H1 (cell line): ENCODE measurements around the gene PRR30. TPM values are rescaled to one million over a fixed set of nuclear protein-coding genes. Genes with fewer than 3 reads are reported as not detected.

Experiments used
- CTCF ChIA-PET: fragments of 300-600 bp; sonication (Branson Sonifier 250); formaldehyde crosslinking; loops from one replicate; lab custom pipeline; 2021; ENCODE audit not compliant: partially characterized antibody; lab: Charles Lee
- POLR2A ChIA-PET: fragments of 300-600 bp; sonication (Branson Sonifier 250); formaldehyde crosslinking; loops from one replicate; lab custom pipeline; 2021; ENCODE audit warnings: inconsistent platforms; ENCODE audit not compliant: partially characterized antibody; lab: Charles Lee
- DNase-seq, 2 experiments: peaks; one replicate each; pipeline versions ENCODE4 v3.0.0 to v3.0.0-alpha.2; 2010 to 2022; ENCODE audit warnings: low spot score in 2 of 2, low read depth in 1 of 2, mixed read lengths in 1 of 2
- FAIRE-seq: peaks from 2 replicates; lab custom pipeline; 2011; peaks lifted over from hg19 to GRCh38; lab: Jason Lieb, UNC
- H2AFZ ChIP-seq: 2 replicates; pipeline ENCODE4 v1.8.1; 2012; ENCODE audit warnings: low read length, inconsistent platforms
- H2AK5ac ChIP-seq: 2 replicates; pipeline ENCODE4 v1.6.1; 2013; ENCODE audit warnings: low read depth, low read length
- H2BK120ac ChIP-seq: replicated peaks from 2 replicates; pipeline ENCODE3; 2013; ENCODE audit warnings: low read depth, low read length, inconsistent platforms
- H2BK12ac ChIP-seq: 2 replicates; pipeline ENCODE4 v1.6.1; 2013; ENCODE audit warnings: low read depth, low read length
- H2BK15ac ChIP-seq: 2 replicates; pipeline ENCODE4 v1.6.1; 2013; ENCODE audit warnings: low read length
- H2BK20ac ChIP-seq: 2 replicates; pipeline ENCODE4 v1.6.1; 2013; ENCODE audit warnings: low read length
- H2BK5ac ChIP-seq: 2 replicates; pipeline ENCODE4 v1.6.1; 2013; ENCODE audit warnings: low read depth, low read length
- H3K14ac ChIP-seq: 2 replicates; pipeline ENCODE4 v1.6.1; 2013; ENCODE audit warnings: inconsistent platforms; ENCODE audit not compliant: insufficient read length
- H3K18ac ChIP-seq: 2 replicates; pipeline ENCODE4 v1.6.1; 2013; ENCODE audit warnings: low read length; ENCODE audit errors: extremely low read depth
- H3K23ac ChIP-seq: 2 replicates; pipeline ENCODE4 v1.6.1; 2013; ENCODE audit warnings: inconsistent platforms; ENCODE audit not compliant: insufficient read length
- H3K23me2 ChIP-seq: 2 replicates; pipeline ENCODE4 v1.6.1; 2013; ENCODE audit warnings: low read depth, low read length
- H3K27ac ChIP-seq: 2 replicates; pipeline ENCODE4 v1.6.1; 2011; ENCODE audit warnings: low read depth, low read length, inconsistent platforms
- H3K27me3 ChIP-seq, 4 experiments: replicated peaks in 1 of 4; 1 replicate in 1 of 4; 2 replicates in 3 of 4; pipeline versions ENCODE4 v1.6.1 to v1.8.1; 2011 to 2013; ENCODE audit warnings: low read length in 3 of 4, mild to moderate bottlenecking in 3 of 4, inconsistent platforms in 2 of 4, mixed read lengths in 2 of 4, moderate library complexity in 1 of 4; ENCODE audit not compliant: control insufficient read depth in 3 of 4, insufficient read depth in 3 of 4; ENCODE audit errors: extremely low read depth in 1 of 4
- H3K36me3 ChIP-seq, 4 experiments: 2 replicates each; pipeline versions ENCODE4 v1.6.1 to v1.8.1; 2011 to 2013; ENCODE audit warnings: mild to moderate bottlenecking in 4 of 4, low read length in 3 of 4, moderate library complexity in 2 of 4, control low read depth in 1 of 4, inconsistent platforms in 1 of 4; ENCODE audit not compliant: insufficient read depth in 4 of 4, control insufficient read depth in 2 of 4
- H3K4ac ChIP-seq: replicated peaks from 2 replicates; pipeline ENCODE3; 2013; ENCODE audit warnings: low read length, low read depth, mixed read lengths, inconsistent platforms; ENCODE audit not compliant: insufficient read length
- H3K4me1 ChIP-seq, 4 experiments: replicated peaks in 1 of 4; 1 replicate in 1 of 4; 2 replicates in 3 of 4; pipeline versions ENCODE4 v1.6.1 to v1.8.1; 2011 to 2013; ENCODE audit warnings: low read length in 3 of 4, inconsistent platforms in 2 of 4, mixed read lengths in 1 of 4; ENCODE audit not compliant: insufficient read depth in 4 of 4, control insufficient read depth in 3 of 4
- H3K4me2 ChIP-seq, 2 experiments: 2 replicates each; pipeline versions ENCODE4 v1.6.1 to v1.8.1; 2011 to 2013; ENCODE audit warnings: low read depth in 2 of 2, low read length in 2 of 2, control low read depth in 1 of 2, inconsistent platforms in 1 of 2, mild to moderate bottlenecking in 1 of 2; ENCODE audit not compliant: insufficient read depth in 1 of 2
- H3K4me3 ChIP-seq, 4 experiments: fragments of 200-600, 300-600 bp in 1 of 4; sonication (generic), shearing (Covaris generic), sonication (Bioruptor Twin) in 1 of 4; 2 replicates each; pipeline versions ENCODE4 v1.5.1 to v1.8.1; 2011 to 2016; ENCODE audit warnings: low read length in 4 of 4, low read depth in 3 of 4, control low read depth in 2 of 4, inconsistent platforms in 2 of 4, mild to moderate bottlenecking in 2 of 4, mixed read lengths in 1 of 4, moderate library complexity in 1 of 4; ENCODE audit not compliant: insufficient read depth in 2 of 4; ENCODE audit errors: extremely low read depth in 1 of 4
- H3K56ac ChIP-seq: replicated peaks from 2 replicates; pipeline ENCODE3; 2013; ENCODE audit warnings: low read depth, mild to moderate bottlenecking, mixed read lengths, low read length, inconsistent platforms; ENCODE audit not compliant: insufficient read length
- H3K79me1 ChIP-seq: 2 replicates; pipeline ENCODE4 v1.6.1; 2013; ENCODE audit warnings: low read depth, low read length, control low read depth
- H3K79me2 ChIP-seq, 2 experiments: 2 replicates each; pipeline versions ENCODE4 v1.6.1 to v1.8.1; 2012 to 2013; ENCODE audit warnings: low read length in 2 of 2, mild to moderate bottlenecking in 2 of 2, inconsistent platforms in 1 of 2; ENCODE audit not compliant: insufficient read depth in 2 of 2, control insufficient read depth in 1 of 2
- H3K9ac ChIP-seq, 4 experiments: replicated peaks in 1 of 4; 1 replicate in 1 of 4; 2 replicates in 3 of 4; pipeline versions ENCODE4 v1.6.1 to v1.8.1; 2011 to 2013; ENCODE audit warnings: low read depth in 3 of 4, low read length in 3 of 4, control low read depth in 2 of 4, mild to moderate bottlenecking in 2 of 4, moderate library complexity in 2 of 4, inconsistent platforms in 1 of 4; ENCODE audit errors: extremely low read depth in 1 of 4
- H3K9me3 ChIP-seq, 2 experiments: 2 replicates each; pipeline versions ENCODE4 v1.6.1 to v1.8.1; 2012 to 2013; ENCODE audit warnings: mild to moderate bottlenecking in 2 of 2, moderate library complexity in 2 of 2, control low read depth in 1 of 2, inconsistent platforms in 1 of 2, low read depth in 1 of 2, low read length in 1 of 2, mixed read lengths in 1 of 2; ENCODE audit not compliant: insufficient read depth in 2 of 2
- H4K20me1 ChIP-seq, 2 experiments: replicated peaks in 1 of 2; 2 replicates each; pipeline versions ENCODE3 to v1.8.1; 2011 to 2013; ENCODE audit warnings: inconsistent platforms in 2 of 2, low read length in 2 of 2, mild to moderate bottlenecking in 1 of 2; ENCODE audit not compliant: insufficient read depth in 2 of 2, control insufficient read depth in 1 of 2
- H4K5ac ChIP-seq: 2 replicates; pipeline ENCODE4 v1.6.1; 2013; ENCODE audit warnings: low read length, low read depth, mixed read lengths, inconsistent platforms; ENCODE audit not compliant: insufficient read length
- H4K8ac ChIP-seq: 2 replicates; pipeline ENCODE4 v1.8.0; 2013; ENCODE audit warnings: mild to moderate bottlenecking, moderate library complexity, low read length, inconsistent platforms; ENCODE audit not compliant: insufficient read depth; ENCODE audit errors: extremely low read depth
- H4K91ac ChIP-seq: replicated peaks from 2 replicates; pipeline ENCODE3; 2013; ENCODE audit warnings: low read length, mixed read lengths, inconsistent platforms; ENCODE audit not compliant: insufficient read length
- CBX5 ChIP-seq: fragments of 300-800, 300-1000 bp; sonication (generic); IDR thresholded peaks from 2 replicates; pipeline ENCODE4 v1.7.1; 2016; ENCODE audit warnings: antibody characterized with exemption, low read length, low read depth
- GABPA ChIP-seq: IDR thresholded peaks from 2 replicates; pipeline ENCODE4 v1.6.1; 2011; ENCODE audit warnings: mild to moderate bottlenecking, low read length, moderate library complexity, borderline replicate concordance; ENCODE audit not compliant: insufficient read depth
- KDM4A ChIP-seq: IDR thresholded peaks from one replicate; pipeline ENCODE4 v1.7.1; 2012; ENCODE audit warnings: low read depth, mild to moderate bottlenecking, moderate library complexity, low read length, inconsistent platforms; ENCODE audit not compliant: severe bottlenecking
- NRF1 ChIP-seq: IDR thresholded peaks from 2 replicates; pipeline ENCODE4 v1.6.1; 2011; ENCODE audit warnings: mild to moderate bottlenecking, low read depth, low read length, improper control_type of control experiment
- SRF ChIP-seq: IDR thresholded peaks from 2 replicates; pipeline ENCODE4 v1.6.1; 2011; ENCODE audit warnings: mild to moderate bottlenecking, low read depth, low read length, moderate library complexity
- TAF7 ChIP-seq: optimal IDR thresholded peaks from 2 replicates; pipeline ENCODE3; 2011; ENCODE audit warnings: low read depth, mild to moderate bottlenecking, inconsistent platforms, low read length, moderate library complexity, borderline replicate concordance
- TCF12 ChIP-seq: IDR thresholded peaks from 2 replicates; pipeline ENCODE4 v1.6.1; 2011; ENCODE audit warnings: low read depth, mild to moderate bottlenecking, low read length
- ZNF274 ChIP-seq: IDR thresholded peaks from 2 replicates; pipeline ENCODE4 v1.7.0; 2012; ENCODE audit warnings: low read length, borderline replicate concordance; ENCODE audit errors: extremely low read depth
- WGBS, 2 experiments: shearing (Covaris generic) in 1 of 2; methylation state at CpG; one replicate each; pipeline versions ENCODE4 v1.1.6 to v1.1.7; 2013 to 2015; ENCODE audit warnings: low lambda C conversion rate in 2 of 2, mixed read lengths in 2 of 2, inconsistent platforms in 1 of 2, low coverage in 1 of 2, missing lambda C conversion rate in 1 of 2; ENCODE audit not compliant: insufficient replicate concordance in 2 of 2, insufficient coverage in 1 of 2, insufficient read length in 1 of 2; ENCODE audit errors: extremely low coverage in 1 of 2, missing lambda C conversion rate in 1 of 2; 5-methylcytosine and 5-hydroxymethylcytosine counted together
- polyA plus RNA-seq, 7 experiments: library from polyadenylated mRNA; depleted of rRNA in 3 of 7; stranded (reverse) in 5 of 7; unstranded in 2 of 7; fragments of >200 nt in 5 of 7; fragments of 200-250 nt in 2 of 7; gene quantifications; 1 replicate in 5 of 7; 2 replicates in 1 of 7; 4 replicates in 1 of 7; pipeline versions ENCODE4 v1.2.1 to v1.2.3, GENCODE V29; 2011 to 2013; ENCODE audit warnings: missing spikeins in 2 of 7, mixed read lengths in 2 of 7
- total RNA-seq: library from RNA; stranded (reverse); fragmentation: NEBNext Ultra II Directional; extraction: Animal tissue kit (Norgen Biotek cat#: 25700); gene quantifications from 2 replicates; pipeline ENCODE4 v1.2.1, GENCODE V29; 2021
- TF ChIP-seq, protein P1 (sequence below): IDR thresholded peaks from 2 replicates; pipeline ENCODE4 v1.6.1; 2011; ENCODE audit warnings: low read length, improper control_type of control experiment
- TF ChIP-seq, protein P2 (sequence below), 3 experiments: IDR thresholded peaks; 1 replicate in 2 of 3; 2 replicates in 1 of 3; pipeline versions ENCODE4 v1.5.1 to v1.6.1; 2011; ENCODE audit warnings: low read length in 3 of 3, mild to moderate bottlenecking in 3 of 3, inconsistent platforms in 2 of 3, low read depth in 1 of 3, moderate library complexity in 1 of 3; ENCODE audit not compliant: insufficient read depth in 1 of 3; ENCODE audit errors: control extremely low read depth in 1 of 3

PRR30 gene
- total and polyA plus RNA-seq, 2 of the 8 experiments (the other 6 are each of a cell fraction or from before 2014, with no cell fraction given) = not detected

DNA sequence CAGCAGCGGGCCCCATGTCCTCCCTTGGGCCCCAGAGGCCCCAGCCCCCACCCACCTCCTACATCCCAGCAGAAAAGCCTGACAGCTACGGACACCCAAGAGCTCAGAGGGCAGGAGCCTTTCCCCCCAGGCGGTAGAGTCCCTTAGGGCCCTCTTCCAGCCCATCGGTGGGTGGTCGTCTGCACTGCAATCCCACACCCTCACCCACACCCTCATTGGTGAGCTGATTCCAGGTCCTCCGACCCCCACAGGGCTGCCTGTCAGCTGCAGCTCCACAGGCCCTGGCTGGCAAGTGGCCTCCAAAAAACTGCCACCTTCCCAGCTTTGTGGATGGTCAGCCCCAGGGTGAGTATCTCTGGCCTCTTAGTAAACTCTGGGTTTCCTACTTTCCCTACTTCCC is 20.1 kb upstream of the PRR30 start:
- Histone ChIP-seq H3K27me3 (no peaks in the 10 kb centered on the region), H3K23ac (no peak overlapping the region), H2BK120ac (no peak overlapping the region), H3K36me3 (no peaks in the 10 kb centered on the region), H3K9me3 (no peaks in the 10 kb centered on the region), H2BK12ac (no peak overlapping the region), H3K79me2 (no peaks in the 10 kb centered on the region), H3K9ac (no peak overlapping the region), H3K79me1 (no peaks in the 10 kb centered on the region), H3K56ac (no peak overlapping the region), H3K4me3 (no peak overlapping the region), H3K4me1 (no peaks in the 10 kb centered on the region; a peak in 1 of 7 replicates), H2BK15ac (no peak overlapping the region), H2AFZ (no peak overlapping the region), H4K8ac (no peak overlapping the region), H2BK20ac (no peak overlapping the region), H3K18ac (no peak overlapping the region), H3K4ac (no peak overlapping the region), H4K5ac (no peak overlapping the region), H3K23me2 (no peaks in the 10 kb centered on the region), H4K91ac (no peak overlapping the region), H3K14ac (no peak overlapping the region), H3K27ac (no peak overlapping the region), H4K20me1 (no peaks in the 10 kb centered on the region), H2BK5ac (no peak overlapping the region), H3K4me2 (no peak overlapping the region), H2AK5ac (no peak overlapping the region)
- ChIA-PET POLR2A (interaction anchor here (1.0 to 1.5 kb wide), 4 partner anchors 25 to 63 kb away, joined by 3 to 6 read pairs (median 3); partner anchors contain the start of gene PREB), CTCF (interaction anchor here (0.9 to 4.6 kb wide), 8 partner anchors 9 to 120 kb away, joined by 3 to 36 read pairs (median 4); no protein-coding TSS in a partner anchor)
- DNase-seq = no peak
- FAIRE-seq = no peak
- WGBS, 2 experiments = 85% methylated on average over 6 of the region's 6 CpGs; no CpG with 5 or more reads in 1 of the 2 experiments
- TF ChIP-seq, protein P1, sequence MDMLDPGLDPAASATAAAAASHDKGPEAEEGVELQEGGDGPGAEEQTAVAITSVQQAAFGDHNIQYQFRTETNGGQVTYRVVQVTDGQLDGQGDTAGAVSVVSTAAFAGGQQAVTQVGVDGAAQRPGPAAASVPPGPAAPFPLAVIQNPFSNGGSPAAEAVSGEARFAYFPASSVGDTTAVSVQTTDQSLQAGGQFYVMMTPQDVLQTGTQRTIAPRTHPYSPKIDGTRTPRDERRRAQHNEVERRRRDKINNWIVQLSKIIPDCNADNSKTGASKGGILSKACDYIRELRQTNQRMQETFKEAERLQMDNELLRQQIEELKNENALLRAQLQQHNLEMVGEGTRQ = no peak
- TF ChIP-seq TCF12 (no peak), NRF1 (no peak), ZNF274 (no peak), CBX5 (no peak), KDM4A (no peak), SRF (no peak), GABPA (no peak), TAF7 (no peak)
- TF ChIP-seq, protein P2, sequence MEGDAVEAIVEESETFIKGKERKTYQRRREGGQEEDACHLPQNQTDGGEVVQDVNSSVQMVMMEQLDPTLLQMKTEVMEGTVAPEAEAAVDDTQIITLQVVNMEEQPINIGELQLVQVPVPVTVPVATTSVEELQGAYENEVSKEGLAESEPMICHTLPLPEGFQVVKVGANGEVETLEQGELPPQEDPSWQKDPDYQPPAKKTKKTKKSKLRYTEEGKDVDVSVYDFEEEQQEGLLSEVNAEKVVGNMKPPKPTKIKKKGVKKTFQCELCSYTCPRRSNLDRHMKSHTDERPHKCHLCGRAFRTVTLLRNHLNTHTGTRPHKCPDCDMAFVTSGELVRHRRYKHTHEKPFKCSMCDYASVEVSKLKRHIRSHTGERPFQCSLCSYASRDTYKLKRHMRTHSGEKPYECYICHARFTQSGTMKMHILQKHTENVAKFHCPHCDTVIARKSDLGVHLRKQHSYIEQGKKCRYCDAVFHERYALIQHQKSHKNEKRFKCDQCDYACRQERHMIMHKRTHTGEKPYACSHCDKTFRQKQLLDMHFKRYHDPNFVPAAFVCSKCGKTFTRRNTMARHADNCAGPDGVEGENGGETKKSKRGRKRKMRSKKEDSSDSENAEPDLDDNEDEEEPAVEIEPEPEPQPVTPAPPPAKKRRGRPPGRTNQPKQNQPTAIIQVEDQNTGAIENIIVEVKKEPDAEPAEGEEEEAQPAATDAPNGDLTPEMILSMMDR (IDR thresholded peaks at IDR 0.05; ENCODE audit: control extremely low read depth in 1 of 3, insufficient read depth in 1 of 3, low read depth in 1 of 3, low read length in 3 of 3) = no peak
